Neural progenitor cell (in vitro differentiated cells): Measurements from ENCODE around the gene EVL. TPM values are rescaled to one million over a fixed set of nuclear protein-coding genes. Genes with fewer than 3 reads are reported as not detected.

Source experiments
- DNase-seq: peaks from one replicate; pipeline ENCODE4 v3.0.0-alpha.2; 2016; ENCODE audit warnings: low spot score
- H2AFZ ChIP-seq: fragments of 200-600 bp; sonication (generic); replicated peaks from 2 replicates; pipeline ENCODE4 v1.6.1; 2016; ENCODE audit warnings: antibody characterized with exemption
- H3F3A ChIP-seq: fragments of 200-600 bp; sonication (generic); 2 replicates; pipeline ENCODE4 v1.6.1; 2016; ENCODE audit warnings: antibody characterized with exemption, low read depth
- H3K27ac ChIP-seq: fragments of 200-600 bp; sonication (generic); 2 replicates; pipeline ENCODE4 v1.5.1; 2016; ENCODE audit warnings: mild to moderate bottlenecking
- H3K27me3 ChIP-seq: fragments of 200-600 bp; sonication (generic); 2 replicates; pipeline ENCODE4 v1.6.1; 2016; ENCODE audit warnings: mild to moderate bottlenecking, moderate library complexity
- H3K36me3 ChIP-seq: fragments of 200-600 bp; sonication (generic); 2 replicates; pipeline ENCODE4 v1.5.1; 2016
- H3K4me1 ChIP-seq: fragments of 200-600 bp; sonication (generic); 2 replicates; pipeline ENCODE4 v1.6.1; 2016; ENCODE audit warnings: mixed run types
- H3K4me2 ChIP-seq: fragments of 200-600 bp; sonication (generic); 2 replicates; pipeline ENCODE4 v1.6.1; 2016
- H3K4me3 ChIP-seq: fragments of 200-600 bp; sonication (generic); 2 replicates; pipeline ENCODE4 v1.5.1; 2016
- H3K79me2 ChIP-seq: fragments of 200-600 bp; sonication (generic); 2 replicates; pipeline ENCODE4 v1.6.1; 2016; ENCODE audit warnings: low read depth
- H3K9ac ChIP-seq: fragments of 200-600 bp; sonication (generic); 2 replicates; pipeline ENCODE4 v1.6.1; 2016
- H3K9me3 ChIP-seq: fragments of 200-600 bp; sonication (generic); 2 replicates; pipeline ENCODE4 v1.5.1; 2016; ENCODE audit warnings: low read depth
- H4K20me1 ChIP-seq: fragments of 200-600 bp; sonication (generic); 2 replicates; pipeline ENCODE4 v1.6.1; 2016; ENCODE audit warnings: low read depth
- H3K27ac Mint-ChIP-seq: 3 replicates; pipeline ENCODE4 v1.8.0; 2021; ENCODE audit warnings: mixed read lengths
- H3K27me3 Mint-ChIP-seq: 2 replicates; pipeline ENCODE4 v1.8.0; 2022; ENCODE audit warnings: low read depth, mild to moderate bottlenecking, inconsistent platforms, moderate library complexity, mixed read lengths; ENCODE audit not compliant: insufficient read depth
- H3K36me3 Mint-ChIP-seq: 3 replicates; pipeline ENCODE4 v1.8.0; 2021; ENCODE audit warnings: mixed read lengths
- H3K4me1 Mint-ChIP-seq: 3 replicates; pipeline ENCODE4 v1.8.0; 2021; ENCODE audit warnings: mixed read lengths
- H3K4me3 Mint-ChIP-seq: 3 replicates; pipeline ENCODE4 v1.8.0; 2021; ENCODE audit warnings: mild to moderate bottlenecking, moderate library complexity, mixed read lengths
- H3K9me3 Mint-ChIP-seq: 3 replicates; pipeline ENCODE4 v1.8.0; 2020; ENCODE audit warnings: mixed read lengths
- EZH2 ChIP-seq: fragments of 200-600 bp; sonication (generic); IDR thresholded peaks from 2 replicates; pipeline ENCODE4 v1.6.1; 2017; ENCODE audit warnings: antibody characterized with exemption, mild to moderate bottlenecking, moderate library complexity
- EZH2phosphoT487 ChIP-seq: fragments of 200-600 bp; sonication (generic); IDR thresholded peaks from 2 replicates; pipeline ENCODE4 v1.6.1; 2017; ENCODE audit warnings: antibody characterized with exemption
- total RNA-seq: library from RNA; depleted of rRNA; stranded (reverse); fragments of >200 nt; gene quantifications from 2 replicates; pipeline ENCODE4 v1.2.3, GENCODE V29; 2015; ENCODE audit warnings: low replicate concordance
- TF ChIP-seq, protein P1 (sequence below): fragments of 200-600 bp; sonication (generic); IDR thresholded peaks from 2 replicates; pipeline ENCODE4 v1.5.1; 2017; ENCODE audit warnings: antibody characterized with exemption, mild to moderate bottlenecking

Gene EVL
- total RNA-seq, 1 donor from 2014 or later = 49.2 TPM

DNA sequence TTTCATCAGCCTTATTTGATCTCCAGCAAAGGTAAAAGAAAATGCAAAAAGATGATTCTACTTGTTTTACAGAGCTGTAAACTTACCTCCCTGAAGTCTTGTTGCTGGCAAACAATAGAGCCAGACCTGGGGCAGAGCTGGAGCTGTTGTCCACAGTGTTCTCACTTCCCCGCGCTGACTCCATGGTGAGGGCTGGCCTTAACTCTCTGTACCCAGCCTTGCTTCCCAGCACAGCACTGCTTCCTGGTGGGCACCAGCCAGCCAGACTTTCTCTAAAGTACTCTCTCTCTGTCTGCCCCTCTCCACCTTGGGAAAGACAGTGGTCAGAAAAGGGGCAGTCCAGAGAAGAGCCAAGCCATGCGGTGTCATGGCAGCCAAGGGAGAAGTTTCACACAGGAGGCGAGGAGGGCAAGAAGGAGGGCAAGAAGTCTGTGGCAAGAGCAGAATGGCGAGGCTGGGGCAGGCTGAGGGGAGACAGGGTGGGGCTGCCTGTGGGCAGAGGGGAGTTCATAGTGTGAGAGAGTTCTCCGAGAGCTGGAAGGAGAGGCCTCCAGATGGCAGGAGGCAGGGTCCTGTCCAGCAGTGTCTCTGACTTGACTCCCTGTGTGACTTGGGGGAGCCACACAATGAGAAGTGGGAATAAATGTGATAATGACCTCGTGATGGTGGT, 9.3 kb downstream of the EVL start:
- Mint-ChIP-seq H3K27ac (peak overlapping the region; percentile 51), H3K4me1 (peaks cover 32% of the 10 kb centered on the region)

DNA sequence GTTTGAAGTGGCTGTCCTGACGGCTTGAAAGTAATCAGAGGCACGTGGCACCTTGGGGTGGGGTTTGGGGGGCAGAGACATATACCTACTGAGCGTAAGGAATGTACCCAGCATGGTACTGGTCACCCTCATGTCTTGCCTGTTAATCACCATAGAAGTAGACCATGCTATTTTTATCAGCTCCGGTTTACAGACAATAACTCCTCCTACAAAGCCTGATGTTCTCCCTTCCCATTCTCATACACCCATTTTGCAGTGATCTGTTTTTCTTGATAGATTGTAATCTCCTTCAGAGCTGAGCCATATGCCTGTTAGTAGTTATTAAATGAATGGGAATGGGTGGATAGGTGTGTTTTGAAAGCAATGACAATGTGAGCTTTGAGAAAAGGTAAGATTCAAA, 10.5 kb downstream of the EVL start:
- H3K36me3 ChIP-seq = no peaks in the 10 kb centered on the region
- H3F3A ChIP-seq = peaks cover 12% of the 10 kb centered on the region
- no peak overlapping the region for H2AFZ ChIP-seq
- H3K27ac ChIP-seq = no peak overlapping the region
- no peak overlapping the region for H3K27ac Mint-ChIP-seq
- no peaks in the 10 kb centered on the region for H3K9me3 ChIP-seq
- H3K4me3 Mint-ChIP-seq = no peak overlapping the region
- H3K4me1 ChIP-seq = peaks cover 17% of the 10 kb centered on the region
- H3K79me2 ChIP-seq = peaks cover 10% of the 10 kb centered on the region
- H3K36me3 Mint-ChIP-seq = no peaks in the 10 kb centered on the region
- peaks cover 58% of the 10 kb centered on the region for H4K20me1 ChIP-seq
- peaks cover 10% of the 10 kb centered on the region for H3K27me3 Mint-ChIP-seq
- no peak overlapping the region for H3K9ac ChIP-seq
- peaks cover 2% of the 10 kb centered on the region for H3K9me3 Mint-ChIP-seq
- no peaks in the 10 kb centered on the region for H3K27me3 ChIP-seq
- H3K4me1 Mint-ChIP-seq = peaks cover 40% of the 10 kb centered on the region
- H3K4me3 ChIP-seq = no peak overlapping the region
- TF ChIP-seq EZH2phosphoT487 (no peak), EZH2 (no peak)
- TF ChIP-seq, protein P1, sequence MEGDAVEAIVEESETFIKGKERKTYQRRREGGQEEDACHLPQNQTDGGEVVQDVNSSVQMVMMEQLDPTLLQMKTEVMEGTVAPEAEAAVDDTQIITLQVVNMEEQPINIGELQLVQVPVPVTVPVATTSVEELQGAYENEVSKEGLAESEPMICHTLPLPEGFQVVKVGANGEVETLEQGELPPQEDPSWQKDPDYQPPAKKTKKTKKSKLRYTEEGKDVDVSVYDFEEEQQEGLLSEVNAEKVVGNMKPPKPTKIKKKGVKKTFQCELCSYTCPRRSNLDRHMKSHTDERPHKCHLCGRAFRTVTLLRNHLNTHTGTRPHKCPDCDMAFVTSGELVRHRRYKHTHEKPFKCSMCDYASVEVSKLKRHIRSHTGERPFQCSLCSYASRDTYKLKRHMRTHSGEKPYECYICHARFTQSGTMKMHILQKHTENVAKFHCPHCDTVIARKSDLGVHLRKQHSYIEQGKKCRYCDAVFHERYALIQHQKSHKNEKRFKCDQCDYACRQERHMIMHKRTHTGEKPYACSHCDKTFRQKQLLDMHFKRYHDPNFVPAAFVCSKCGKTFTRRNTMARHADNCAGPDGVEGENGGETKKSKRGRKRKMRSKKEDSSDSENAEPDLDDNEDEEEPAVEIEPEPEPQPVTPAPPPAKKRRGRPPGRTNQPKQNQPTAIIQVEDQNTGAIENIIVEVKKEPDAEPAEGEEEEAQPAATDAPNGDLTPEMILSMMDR = no peak
- no peak for DNase-seq
- no peak overlapping the region for H3K4me2 ChIP-seq

More for the DNA sequence above, 9.3 kb downstream of the EVL start:
- H2AFZ ChIP-seq = no peak overlapping the region
- H3K27ac ChIP-seq = no peak overlapping the region
- H3K36me3 ChIP-seq = no peaks in the 10 kb centered on the region
- no peak overlapping the region for H3K9ac ChIP-seq
- TF ChIP-seq EZH2 (no peak), EZH2phosphoT487 (no peak)
- TF ChIP-seq, protein P1 = no peak
- Mint-ChIP-seq H3K9me3 (peaks cover 2% of the 10 kb centered on the region), H3K36me3 (no peaks in the 10 kb centered on the region), H3K27me3 (peaks cover 8% of the 10 kb centered on the region), H3K4me3 (no peak overlapping the region)
- H3K4me3 ChIP-seq = no peak overlapping the region
- peaks cover 57% of the 10 kb centered on the region for H4K20me1 ChIP-seq
- peaks cover 17% of the 10 kb centered on the region for H3K79me2 ChIP-seq
- no peaks in the 10 kb centered on the region for H3K27me3 ChIP-seq
- H3K9me3 ChIP-seq = no peaks in the 10 kb centered on the region
- H3K4me1 ChIP-seq = peaks cover 15% of the 10 kb centered on the region
- no peak overlapping the region for H3K4me2 ChIP-seq
- H3F3A ChIP-seq = peaks cover 10% of the 10 kb centered on the region
- DNase-seq = no peak

DNA sequence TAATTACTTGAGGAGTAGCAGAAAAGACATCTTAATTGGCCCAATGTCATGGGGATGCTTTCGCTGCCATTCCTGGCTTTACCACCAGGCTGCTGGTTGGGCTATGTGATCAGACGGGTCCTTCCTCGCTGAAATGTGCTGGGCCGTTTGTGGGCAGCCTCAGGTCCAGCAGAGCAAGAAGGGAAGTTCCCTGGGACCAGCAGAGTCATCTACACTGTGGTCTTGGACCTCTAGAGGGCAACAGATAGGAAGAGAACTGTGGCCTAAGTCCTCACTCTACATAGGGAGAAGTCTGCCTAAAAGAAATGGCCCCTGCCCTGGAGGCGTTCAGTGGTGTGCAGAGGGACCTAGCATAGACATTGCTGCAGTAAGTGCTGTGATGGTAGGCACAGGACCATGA, 10.9 kb downstream of the EVL start:
- Mint-ChIP-seq H3K27me3 (peaks cover 10% of the 10 kb centered on the region), H3K4me1 (peaks cover 40% of the 10 kb centered on the region), H3K27ac (no peak overlapping the region), H3K4me3 (no peak overlapping the region), H3K36me3 (no peaks in the 10 kb centered on the region), H3K9me3 (peaks cover 2% of the 10 kb centered on the region)
- Histone ChIP-seq H3K4me2 (no peak overlapping the region), H3K4me1 (peaks cover 17% of the 10 kb centered on the region), H3K27ac (no peak overlapping the region), H3F3A (peaks cover 12% of the 10 kb centered on the region), H3K79me2 (peaks cover 11% of the 10 kb centered on the region), H2AFZ (no peak overlapping the region), H3K4me3 (no peak overlapping the region), H4K20me1 (peaks cover 62% of the 10 kb centered on the region), H3K9ac (no peak overlapping the region), H3K27me3 (no peaks in the 10 kb centered on the region), H3K9me3 (no peaks in the 10 kb centered on the region), H3K36me3 (no peaks in the 10 kb centered on the region)
- no peak for TF ChIP-seq EZH2phosphoT487
- no peak for TF ChIP-seq EZH2
- TF ChIP-seq, protein P1 = peak; percentile 13
- peak; percentile 7 for DNase-seq
